Natural killer cell treated with Interleukin-12 subunit alpha and Interleukin-12 subunit beta and Interleukin-15 and Interleukin-18, amount 100 ng/mL, for 72 hours (primary cell): Measurements from ENCODE around the gene WDR4. TPM values are rescaled to one million over a fixed set of nuclear protein-coding genes. Genes with fewer than 3 reads are reported as not detected.
A peak's percentile ranks its signal among the peaks of the same experiment; 100 is the strongest.
"Not testable (repeated sequence)": the region's sequence is repeated elsewhere in the genome, so short reads cannot be mapped to it uniquely, and the experiment has no call there.

Experiments
- ATAC-seq, 2 donors: fragments of 150-1000 bp; cut with Tn5 transposase in 1 of 2; sonication (Bioruptor Pico), chemical (Tn5 transposase) in 1 of 2; 2 replicates each; pipeline ENCODE4 v1.10.0; 2021
- DNase-seq: peaks from one replicate; pipeline ENCODE4 v3.0.0; 2022; ENCODE audit warnings: low spot score
- H3K27ac Mint-ChIP-seq, 2 donors: 1 replicate in 1 of 2; 2 replicates in 1 of 2; pipeline ENCODE4 v1.8.0; 2022; ENCODE audit warnings: mixed read lengths in 2 of 2, mild to moderate bottlenecking in 1 of 2, moderate library complexity in 1 of 2
- H3K27me3 Mint-ChIP-seq, 2 donors: 1 replicate in 1 of 2; 2 replicates in 1 of 2; pipeline ENCODE4 v1.8.0; 2022; ENCODE audit warnings: mixed read lengths in 2 of 2
- H3K36me3 Mint-ChIP-seq: one replicate; pipeline ENCODE4 v1.8.0; 2022; ENCODE audit warnings: mixed read lengths
- H3K4me1 Mint-ChIP-seq, 2 donors: 1 replicate in 1 of 2; 2 replicates in 1 of 2; pipeline ENCODE4 v1.8.0; 2022; ENCODE audit warnings: low read depth in 2 of 2, mixed read lengths in 2 of 2, mild to moderate bottlenecking in 1 of 2
- H3K4me3 Mint-ChIP-seq: one replicate; pipeline ENCODE4 v1.8.0; 2022; ENCODE audit warnings: mixed read lengths
- H3K9me3 Mint-ChIP-seq: 2 replicates; pipeline ENCODE4 v1.8.0; 2022; ENCODE audit warnings: mixed read lengths
- total RNA-seq, 2 donors: library from RNA; stranded (reverse); gene quantifications; one replicate each; pipeline ENCODE4 v1.2.3, GENCODE V29; 2022

The WDR4 gene
- total RNA-seq, 2 donors from 2014 or later, result 28.5 to 112 TPM

DNA sequence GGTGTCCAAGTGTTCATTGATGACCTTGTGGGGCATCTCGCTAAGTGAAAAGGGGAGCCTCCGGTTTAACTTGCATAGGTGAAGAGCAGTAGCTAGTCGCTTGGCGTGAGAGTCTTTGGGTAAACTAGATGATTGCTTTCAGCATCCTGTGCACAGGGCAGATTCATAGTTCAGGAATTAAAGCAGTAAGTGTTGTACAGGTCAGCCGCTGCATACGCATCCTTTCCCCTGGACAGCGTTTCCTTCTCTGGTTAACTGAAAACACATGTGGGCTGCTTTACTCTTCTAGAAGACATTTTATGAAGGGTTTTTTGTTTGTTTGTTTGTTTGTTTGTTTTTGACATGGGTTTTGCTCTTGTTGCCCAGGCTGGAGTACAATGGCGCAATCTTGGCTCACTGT lies 25.9 kb upstream of the WDR4 start:
- no peak for ATAC-seq
- DNase-seq, result no peak
- peaks cover 0 to 5% of the 10 kb centered on the region in 2 donors for H3K4me1 Mint-ChIP-seq
- H3K27ac Mint-ChIP-seq, result no peak overlapping the region
- no peaks in the 10 kb centered on the region for H3K27me3 Mint-ChIP-seq
- H3K4me3 Mint-ChIP-seq, result no peak overlapping the region
- H3K9me3 Mint-ChIP-seq, result no peaks in the 10 kb centered on the region
- peaks cover 15% of the 10 kb centered on the region for H3K36me3 Mint-ChIP-seq

GRCh38 chr21:42903817-42904216 lies 24.5 kb upstream of the WDR4 start:
- Mint-ChIP-seq H3K9me3 (no peaks in the 10 kb centered on the region), H3K27me3 (no peaks in the 10 kb centered on the region), H3K4me3 (no peak overlapping the region), H3K4me1 (peaks cover 0 to 7% of the 10 kb centered on the region in 2 donors), H3K36me3 (peaks cover 12% of the 10 kb centered on the region), H3K27ac (no peak overlapping the region)
- ATAC-seq (no peak), DNase-seq (no peak)

GRCh38 chr21:42900446-42900845 lies 21.1 kb upstream of the WDR4 start:
- Mint-ChIP-seq H3K27ac (no peak overlapping the region), H3K36me3 (peaks cover 12% of the 10 kb centered on the region), H3K4me3 (no peak overlapping the region), H3K27me3 (no peaks in the 10 kb centered on the region), H3K4me1 (peaks cover 6 to 10% of the 10 kb centered on the region in 2 donors), H3K9me3 (no peaks in the 10 kb centered on the region)
- DNase-seq (no peak), ATAC-seq (no peak)

DNA sequence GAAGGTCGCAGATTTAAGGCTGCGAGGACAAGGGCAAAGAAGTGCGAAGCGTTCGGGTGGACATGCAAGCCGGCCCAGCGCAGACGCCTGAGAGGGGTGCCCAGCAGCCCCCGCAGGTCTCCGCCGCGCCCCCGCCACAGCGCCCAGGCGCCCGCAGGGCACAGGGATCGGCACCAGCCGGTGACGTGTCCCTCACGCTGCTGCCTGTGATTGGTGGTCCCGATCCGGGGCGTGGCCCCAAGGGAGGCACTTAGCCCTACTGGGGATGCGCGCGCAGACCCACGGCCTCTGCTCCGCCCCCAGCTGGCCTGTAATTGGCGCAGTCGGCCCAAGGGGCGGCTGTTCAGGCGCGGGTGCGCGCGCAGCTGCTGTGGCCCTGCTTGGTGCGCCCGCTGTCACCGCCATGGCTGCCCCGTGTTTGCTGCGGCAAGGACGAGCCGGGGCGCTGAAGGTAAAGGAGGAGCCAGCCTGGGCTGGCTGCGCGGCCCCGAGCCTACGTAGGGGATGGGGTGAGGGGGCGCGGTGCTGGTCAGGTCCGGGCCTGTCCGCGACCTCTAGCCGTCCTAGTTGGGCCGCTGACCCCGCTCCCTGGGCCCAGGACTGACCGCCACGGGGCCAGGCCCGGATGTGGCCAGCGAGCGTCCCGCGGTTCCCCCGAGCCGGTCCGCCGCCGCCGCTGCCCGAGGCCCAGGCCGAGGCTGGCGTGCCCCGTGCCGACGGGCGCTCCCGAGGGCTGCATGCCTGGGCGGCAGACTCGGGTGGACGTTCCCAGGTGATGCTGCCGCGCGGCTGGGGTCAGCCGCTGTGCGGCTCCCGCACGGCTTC lies 13.8 kb upstream of the WDR4 start, which contains the start of gene NDUFV3:
TSS of gene NDUFV3 (plus strand) at position 379 of the 825 bp plus-strand sequence. CDS start at position 404, 25 bp downstream.
- ATAC-seq (peak; percentile 96 to 98), DNase-seq (peak; percentile 99)
- Mint-ChIP-seq H3K27ac (peak within 1 kb of the TSS; percentile 84), H3K27me3 (no peaks in the 10 kb centered on the region), H3K4me3 (peak within 1 kb of the TSS; percentile 93), H3K4me1 (peaks cover 7 to 11% of the 10 kb centered on the region in 2 donors), H3K36me3 (peaks cover 2% of the 10 kb centered on the region), H3K9me3 (no peaks in the 10 kb centered on the region)

DNA sequence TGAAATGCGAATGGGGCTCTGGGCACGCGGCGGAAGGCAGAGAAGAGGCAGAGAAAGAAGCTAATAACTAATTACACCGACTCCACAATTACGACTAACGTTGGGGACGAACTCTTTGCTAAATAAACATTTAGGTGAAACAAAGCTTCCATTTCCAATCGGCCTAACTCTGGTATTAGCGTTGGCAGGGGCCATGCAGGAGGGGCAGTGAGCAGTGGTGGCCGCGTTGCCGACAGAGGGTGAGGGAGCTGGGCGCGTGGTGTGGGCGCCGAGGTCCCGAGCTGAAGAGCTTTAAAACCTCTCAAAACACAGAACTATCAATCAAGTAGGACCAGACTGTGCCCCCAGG lies 13.2 kb upstream of the WDR4 start:
- Mint-ChIP-seq H3K4me3 (peak overlapping the region; percentile 93), H3K4me1 (peaks cover 6 to 10% of the 10 kb centered on the region in 2 donors), H3K27ac (peak overlapping the region; percentile 84), H3K36me3 (no peaks in the 10 kb centered on the region), H3K9me3 (no peaks in the 10 kb centered on the region), H3K27me3 (no peaks in the 10 kb centered on the region)
- DNase-seq, result no peak
- peak in 1 of 2 donors; percentile 18 for ATAC-seq

- Mint-ChIP-seq H3K9me3 (no peaks in the 10 kb centered on the region), H3K4me3 (no peak overlapping the region), H3K36me3 (no peaks in the 10 kb centered on the region), H3K27me3 (no peaks in the 10 kb centered on the region), H3K4me1 (peaks cover 1 to 2% of the 10 kb centered on the region in 2 donors), H3K27ac (no peak overlapping the region)
- DNase-seq (no peak), ATAC-seq (no peak)
Measured at GRCh38 chr21:42887326-42887725, 8.0 kb upstream of the WDR4 start.

- no peak overlapping the region for H3K27ac Mint-ChIP-seq
- DNase-seq, result no peak
- no peaks in the 10 kb centered on the region for H3K27me3 Mint-ChIP-seq
- no peak for ATAC-seq
- no peaks in the 10 kb centered on the region for H3K9me3 Mint-ChIP-seq
- no peaks in the 10 kb centered on the region for H3K36me3 Mint-ChIP-seq
- H3K4me3 Mint-ChIP-seq, result no peak overlapping the region
- peaks cover 15 to 20% of the 10 kb centered on the region in 2 donors for H3K4me1 Mint-ChIP-seq
Measured at GRCh38 chr21:42883921-42884320, 4.6 kb upstream of the WDR4 start.

- Mint-ChIP-seq H3K9me3 (no peaks in the 10 kb centered on the region), H3K27me3 (no peaks in the 10 kb centered on the region), H3K36me3 (peaks cover 7% of the 10 kb centered on the region), H3K4me3 (peak overlapping the region; percentile 99), H3K27ac (peak overlapping the region; percentile 98 to 99), H3K4me1 (peaks cover 24 to 29% of the 10 kb centered on the region in 2 donors)
- ATAC-seq (no peak), DNase-seq (no peak)
Measured at GRCh38 chr21:42880352-42880751, 1.0 kb upstream of the WDR4 start.

DNA sequence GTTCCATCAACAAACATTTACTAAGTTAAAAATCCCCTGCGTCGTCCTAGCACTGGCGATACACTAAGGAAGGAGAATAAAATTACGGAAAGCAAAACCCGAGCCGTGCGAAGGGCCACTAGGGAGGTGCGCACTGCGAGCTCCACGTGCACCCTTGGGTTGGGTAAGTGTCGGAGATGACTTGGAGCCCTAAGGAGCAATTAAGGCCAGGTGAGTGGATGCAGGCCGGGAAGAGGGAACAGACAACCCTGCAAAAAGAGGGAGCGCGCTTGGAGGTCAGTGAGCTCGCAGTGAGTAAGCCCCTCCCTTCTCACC lies 704 bp downstream of the WDR4 start:
- DNase-seq, result no peak
- Mint-ChIP-seq H3K27ac (peak overlapping the region; percentile 98 to 99), H3K4me3 (peak overlapping the region; percentile 99), H3K36me3 (peaks cover 7% of the 10 kb centered on the region), H3K9me3 (no peaks in the 10 kb centered on the region), H3K4me1 (peaks cover 24 to 29% of the 10 kb centered on the region in 2 donors), H3K27me3 (no peaks in the 10 kb centered on the region)
- ATAC-seq, result peak; percentile 2 to 5

GRCh38 chr21:42875811-42876210 lies 3.5 kb downstream of the WDR4 start:
- DNase-seq, H3K9me3 Mint-ChIP-seq, ATAC-seq, H3K27me3 Mint-ChIP-seq, H3K27ac Mint-ChIP-seq, H3K4me3 Mint-ChIP-seq: not testable (repeated sequence)
- Mint-ChIP-seq H3K36me3 (peaks cover 16% of the 10 kb centered on the region), H3K4me1 (peaks cover 24% of the 10 kb centered on the region in 2 donors)

DNA sequence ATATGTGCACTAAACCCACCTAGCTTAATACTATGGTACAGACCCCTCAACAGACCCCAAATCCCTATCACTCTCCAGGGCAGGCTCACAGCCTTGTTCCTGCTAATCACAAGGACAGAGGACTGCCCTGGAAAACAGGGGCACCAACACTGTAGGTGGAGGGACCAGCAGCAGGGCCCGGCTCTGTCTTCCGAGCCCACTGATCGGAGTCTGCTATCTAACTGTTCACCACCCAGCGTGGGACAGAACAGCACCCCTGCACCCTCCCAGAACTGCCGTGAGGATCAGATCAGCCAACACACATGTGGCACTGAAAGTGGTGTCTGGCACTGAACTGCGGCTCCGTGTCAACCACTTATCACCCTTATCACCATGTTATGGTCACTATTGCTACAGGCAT lies 6.2 kb downstream of the WDR4 start:
- H3K27me3 Mint-ChIP-seq, result no peaks in the 10 kb centered on the region
- H3K36me3 Mint-ChIP-seq, result peaks cover 14% of the 10 kb centered on the region
- H3K4me3 Mint-ChIP-seq, result no peak overlapping the region
- DNase-seq (no peak), ATAC-seq (peak in 1 of 2 donors; percentile 33)
- no peaks in the 10 kb centered on the region for H3K9me3 Mint-ChIP-seq
- peaks cover 2 to 8% of the 10 kb centered on the region in 2 donors for H3K4me1 Mint-ChIP-seq
- H3K27ac Mint-ChIP-seq, result no peak overlapping the region

DNA sequence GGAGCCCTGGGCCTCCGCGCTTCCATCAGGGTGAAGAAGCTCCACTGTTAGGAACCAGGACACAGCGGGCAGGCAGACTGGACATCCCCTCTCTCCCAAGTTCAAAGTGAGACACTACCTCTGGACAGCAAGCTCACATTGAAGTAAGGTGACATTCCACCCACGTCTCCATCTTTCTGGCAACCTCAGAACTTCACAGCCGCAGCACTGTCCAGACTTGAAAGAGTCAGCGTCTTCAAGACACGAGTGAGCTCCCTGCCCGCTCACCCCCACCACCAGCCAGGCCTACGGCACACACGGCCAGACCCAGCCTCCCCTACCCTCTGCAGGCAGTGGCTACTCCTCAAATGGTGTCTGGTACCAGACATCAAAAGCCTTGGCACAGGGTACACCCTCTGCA lies 11.1 kb downstream of the WDR4 start:
- ATAC-seq (no peak), DNase-seq (no peak)
- Mint-ChIP-seq H3K27me3 (no peaks in the 10 kb centered on the region), H3K36me3 (peaks cover 9% of the 10 kb centered on the region), H3K27ac (no peak overlapping the region), H3K4me3 (no peak overlapping the region), H3K9me3 (no peaks in the 10 kb centered on the region), H3K4me1 (peaks cover 0 to 18% of the 10 kb centered on the region in 2 donors)

GRCh38 chr21:42865776-42866160 lies 13.6 kb downstream of the WDR4 start:
- ATAC-seq (no peak), DNase-seq (no peak)
- no peaks in the 10 kb centered on the region for H3K27me3 Mint-ChIP-seq
- no peak overlapping the region for H3K4me3 Mint-ChIP-seq
- H3K9me3 Mint-ChIP-seq, result no peaks in the 10 kb centered on the region
- H3K27ac Mint-ChIP-seq, result no peak overlapping the region
- H3K36me3 Mint-ChIP-seq, result peaks cover 5% of the 10 kb centered on the region
- peaks cover 0 to 18% of the 10 kb centered on the region in 2 donors for H3K4me1 Mint-ChIP-seq

- DNase-seq (no peak), ATAC-seq (no peak)
- Mint-ChIP-seq H3K4me1 (peaks cover 0 to 18% of the 10 kb centered on the region in 2 donors), H3K9me3 (no peaks in the 10 kb centered on the region), H3K36me3 (peaks cover 5% of the 10 kb centered on the region), H3K4me3 (no peak overlapping the region), H3K27me3 (no peaks in the 10 kb centered on the region), H3K27ac (no peak overlapping the region)
Measured at GRCh38 chr21:42864815-42865775, 14.2 kb downstream of the WDR4 start.
